GM06990 (cell line): ENCODE measurements around the gene WDR59.

Source experiments
- DNase-seq: peaks from one replicate; pipeline ENCODE4 v3.0.0-alpha.2; 2011; ENCODE audit not compliant: insufficient read length; ENCODE audit errors: extremely low read depth
- H3K27me3 ChIP-seq: replicated peaks from 2 replicates; pipeline ENCODE4 v1.6.0; 2011; ENCODE audit warnings: low read length; ENCODE audit not compliant: control insufficient read depth, insufficient read depth
- H3K36me3 ChIP-seq: 2 replicates; pipeline ENCODE4 v1.5.1; 2011; ENCODE audit warnings: low read length; ENCODE audit not compliant: control insufficient read depth, insufficient read depth
- H3K4me3 ChIP-seq: replicated peaks from 2 replicates; pipeline ENCODE4 v1.5.1; 2011; ENCODE audit warnings: low read depth, mild to moderate bottlenecking, control low read depth, low read length
- CTCF ChIP-seq: IDR thresholded peaks from 2 replicates; pipeline ENCODE4 v1.5.1; 2011; ENCODE audit warnings: low read length, control low read depth, mild to moderate bottlenecking, inconsistent platforms; ENCODE audit not compliant: insufficient read depth, poor library complexity, severe bottlenecking

Gene WDR59

GRCh38 chr16:74898659-74899058 is 86.3 kb downstream of the WDR59 start:
- no peaks in the 10 kb centered on the region for H3K27me3 ChIP-seq
- H3K36me3 ChIP-seq: peaks cover 4% of the 10 kb centered on the region
- no peak for TF ChIP-seq CTCF
- no peak for DNase-seq
- no peak overlapping the region for H3K4me3 ChIP-seq

- no peaks in the 10 kb centered on the region for H3K27me3 ChIP-seq
- no peak for TF ChIP-seq CTCF
- H3K4me3 ChIP-seq: no peak overlapping the region
- peaks cover 8% of the 10 kb centered on the region for H3K36me3 ChIP-seq
- DNase-seq: no peak
Observed at GRCh38 chr16:74896389-74897370, 88.2 kb downstream of the WDR59 start.

- DNase-seq: no peak
- no peak overlapping the region for H3K4me3 ChIP-seq
- H3K36me3 ChIP-seq: peaks cover 9% of the 10 kb centered on the region
- no peaks in the 10 kb centered on the region for H3K27me3 ChIP-seq
- no peak for TF ChIP-seq CTCF
Observed at GRCh38 chr16:74893541-74893940, 91.4 kb downstream of the WDR59 start.

- Histone ChIP-seq H3K36me3 (peaks cover 13% of the 10 kb centered on the region), H3K4me3 (no peak overlapping the region), H3K27me3 (no peaks in the 10 kb centered on the region)
- no peak for DNase-seq
- no peak for TF ChIP-seq CTCF
Observed at GRCh38 chr16:74892574-74893461, 92.1 kb downstream of the WDR59 start.

GRCh38 chr16:74888888-74889287 is 96.0 kb downstream of the WDR59 start:
- DNase-seq: no peak
- Histone ChIP-seq H3K36me3 (peaks cover 13% of the 10 kb centered on the region), H3K27me3 (no peaks in the 10 kb centered on the region), H3K4me3 (no peak overlapping the region)
- TF ChIP-seq CTCF: no peak
